Ishikawa (cell line): ENCODE measurements around the gene DAB2IP.

ENCODE experiments used
- EGR1 ChIP-seq: IDR thresholded peaks from 2 replicates; pipeline ENCODE4 v1.6.1; 2012
- FOXM1 ChIP-seq: IDR thresholded peaks from 2 replicates; pipeline ENCODE4 v1.6.1; 2012; ENCODE audit warnings: low read depth, borderline replicate concordance
- MAX ChIP-seq: IDR thresholded peaks from 2 replicates; pipeline ENCODE4 v1.6.1; 2012
- NFIC ChIP-seq: IDR thresholded peaks from 2 replicates; pipeline ENCODE4 v1.6.1; 2012
- REST ChIP-seq: IDR thresholded peaks from 2 replicates; pipeline ENCODE4 v1.6.1; 2012; ENCODE audit warnings: low read depth, mild to moderate bottlenecking
- USF1 ChIP-seq: IDR thresholded peaks from 2 replicates; pipeline ENCODE4 v1.6.1; 2012

- TF ChIP-seq NFIC (no peak), MAX (no peak), FOXM1 (no peak), EGR1 (no peak), USF1 (no peak), REST (no peak)
These were observed 56.3 kb downstream of the DAB2IP start for GRCh38 chr9:121707477-121708424.
